ENCODE data around the gene SLC15A3. TPM values are rescaled to one million over a fixed set of nuclear protein-coding genes. Genes with fewer than 3 reads are reported as not detected.
"Not testable (repeated sequence)": the region's sequence is repeated elsewhere in the genome, so short reads cannot be mapped to it uniquely, and the experiment has no call there.

The SLC15A3 gene
- total RNA-seq, 1 donor from 2014 or later, result 3.5 TPM

DNA sequence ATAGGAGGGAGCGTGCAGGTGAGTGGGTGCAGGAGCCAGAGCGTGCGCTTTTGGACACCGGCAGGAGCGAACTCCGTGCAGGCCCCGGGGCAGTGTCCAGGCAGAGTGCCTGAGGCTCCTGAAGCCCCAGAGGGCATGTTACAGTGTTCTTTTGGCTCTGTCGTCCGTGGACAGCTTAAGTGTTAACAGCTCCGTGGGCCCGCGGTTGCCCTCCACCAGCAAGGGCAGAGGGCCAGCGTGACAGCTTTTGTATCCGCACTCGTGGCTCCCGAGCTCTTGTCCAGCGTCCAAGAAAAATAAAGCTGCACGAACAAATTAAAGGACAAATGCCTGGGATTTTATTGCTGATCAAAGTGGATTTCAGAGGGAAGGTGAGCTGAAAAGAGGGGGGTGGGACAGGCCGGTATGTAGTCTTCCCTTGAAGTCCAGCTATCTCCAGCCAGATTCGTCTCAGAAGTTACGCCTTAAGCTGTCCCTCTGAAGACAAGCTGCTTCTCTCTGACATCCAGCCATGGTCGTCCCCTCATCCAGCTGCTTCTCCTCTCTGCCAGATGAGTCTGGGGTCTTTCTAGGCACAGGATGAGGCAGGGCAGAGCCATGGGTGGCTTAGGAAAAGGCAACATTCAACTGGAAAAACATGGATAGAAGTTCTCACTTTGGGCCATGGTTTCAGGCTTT is 39.0 kb downstream of the SLC15A3 start:
- TF ChIP-seq, protein P1, sequence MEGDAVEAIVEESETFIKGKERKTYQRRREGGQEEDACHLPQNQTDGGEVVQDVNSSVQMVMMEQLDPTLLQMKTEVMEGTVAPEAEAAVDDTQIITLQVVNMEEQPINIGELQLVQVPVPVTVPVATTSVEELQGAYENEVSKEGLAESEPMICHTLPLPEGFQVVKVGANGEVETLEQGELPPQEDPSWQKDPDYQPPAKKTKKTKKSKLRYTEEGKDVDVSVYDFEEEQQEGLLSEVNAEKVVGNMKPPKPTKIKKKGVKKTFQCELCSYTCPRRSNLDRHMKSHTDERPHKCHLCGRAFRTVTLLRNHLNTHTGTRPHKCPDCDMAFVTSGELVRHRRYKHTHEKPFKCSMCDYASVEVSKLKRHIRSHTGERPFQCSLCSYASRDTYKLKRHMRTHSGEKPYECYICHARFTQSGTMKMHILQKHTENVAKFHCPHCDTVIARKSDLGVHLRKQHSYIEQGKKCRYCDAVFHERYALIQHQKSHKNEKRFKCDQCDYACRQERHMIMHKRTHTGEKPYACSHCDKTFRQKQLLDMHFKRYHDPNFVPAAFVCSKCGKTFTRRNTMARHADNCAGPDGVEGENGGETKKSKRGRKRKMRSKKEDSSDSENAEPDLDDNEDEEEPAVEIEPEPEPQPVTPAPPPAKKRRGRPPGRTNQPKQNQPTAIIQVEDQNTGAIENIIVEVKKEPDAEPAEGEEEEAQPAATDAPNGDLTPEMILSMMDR (conservative IDR thresholded peaks at IDR 0.05), result no peak

DNA sequence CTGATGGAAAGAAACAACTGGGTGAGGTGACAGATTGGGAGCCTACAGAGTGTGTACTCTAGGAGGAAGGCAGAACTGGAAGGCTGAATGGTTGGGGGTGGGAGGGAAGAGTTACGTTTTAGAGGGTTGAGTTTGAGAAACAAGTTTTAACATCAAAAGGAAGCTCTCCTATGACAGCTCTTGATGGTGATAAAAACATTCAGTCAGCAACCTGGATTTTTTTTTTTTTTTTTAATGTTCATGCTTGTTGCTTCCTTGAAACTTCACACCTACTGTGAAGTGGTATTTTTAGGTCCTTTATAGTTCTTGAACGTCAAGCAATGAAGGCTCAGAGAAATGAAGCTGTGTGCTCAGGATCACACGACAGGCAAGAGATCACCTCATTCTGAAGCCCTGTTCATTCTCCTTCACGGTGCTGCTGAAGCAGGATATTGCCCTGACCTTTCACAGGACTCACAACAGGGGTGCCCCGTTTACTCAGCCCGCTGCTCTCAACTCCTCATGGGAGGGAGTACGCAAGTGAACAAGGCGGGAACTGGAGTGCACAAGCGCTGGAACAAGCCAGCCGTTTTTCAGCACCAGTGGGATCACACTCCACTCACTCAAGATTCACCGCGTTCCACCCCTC is 39.6 kb downstream of the SLC15A3 start:
- peaks cover 34% of the 10 kb centered on the region for H3K4me1 Mint-ChIP-seq (ENCODE audit: unreplicated experiment)
- peaks cover 7% of the 10 kb centered on the region for H3K36me3 Mint-ChIP-seq
- H3K27me3 Mint-ChIP-seq, result peaks cover 33% of the 10 kb centered on the region
- H3K4me3 Mint-ChIP-seq, result peak overlapping the region; percentile 69
- DNase-seq (ENCODE audit: extremely low spot score, unreplicated experiment), result no peak
- TF ChIP-seq, protein P1 (conservative IDR thresholded peaks at IDR 0.05), result no peak
- peak overlapping the region; percentile 73 for H3K27ac Mint-ChIP-seq
- H3K9me3 Mint-ChIP-seq, result no peaks in the 10 kb centered on the region

More for the DNA sequence above, 39.0 kb downstream of the SLC15A3 start:
- no peak for DNase-seq (ENCODE audit: extremely low spot score, unreplicated experiment)
- H3K27me3 Mint-ChIP-seq, result peaks cover 28% of the 10 kb centered on the region
- peaks cover 36% of the 10 kb centered on the region for H3K4me1 Mint-ChIP-seq (ENCODE audit: unreplicated experiment)
- H3K27ac Mint-ChIP-seq, result peak overlapping the region; percentile 95
- peak overlapping the region; percentile 100 for H3K4me3 Mint-ChIP-seq
- H3K36me3 Mint-ChIP-seq, result peaks cover 7% of the 10 kb centered on the region
- no peaks in the 10 kb centered on the region for H3K9me3 Mint-ChIP-seq

DNA sequence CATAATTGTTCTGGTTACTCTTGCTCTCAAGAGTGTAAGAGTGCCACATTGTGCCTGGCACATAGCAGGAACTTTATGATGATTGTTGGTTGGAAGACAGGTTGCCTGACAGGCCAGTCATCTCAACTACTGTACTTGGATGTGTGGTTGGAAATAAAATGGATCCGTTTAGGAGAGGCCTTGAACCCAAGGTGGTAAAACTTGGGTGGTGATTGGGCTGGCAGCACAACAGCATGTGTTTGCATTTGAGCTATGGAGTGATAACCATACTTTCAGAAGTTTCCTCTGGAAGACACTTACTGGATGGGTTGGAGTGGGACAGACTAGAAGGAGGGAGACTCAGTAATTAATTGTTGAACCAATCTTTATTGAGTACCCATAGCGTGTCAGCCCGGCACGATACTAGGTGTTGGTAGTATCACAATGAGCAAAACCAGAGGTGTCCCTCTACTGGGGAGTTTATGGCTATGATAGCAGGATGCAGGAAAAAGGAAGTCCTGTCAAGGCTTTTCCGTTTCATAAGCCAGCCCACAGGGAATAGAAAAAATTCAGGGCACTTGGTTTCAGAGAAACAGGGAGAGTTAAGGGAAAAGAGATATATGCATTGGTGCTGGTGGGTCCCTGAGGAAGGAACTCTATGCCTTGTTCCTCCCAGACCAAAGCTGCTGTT is 41.1 kb downstream of the SLC15A3 start:
- TF ChIP-seq, protein P1 (conservative IDR thresholded peaks at IDR 0.05), result no peak
- Mint-ChIP-seq H3K4me3 (no peak overlapping the region), H3K9me3 (no peaks in the 10 kb centered on the region), H3K4me1 (ENCODE audit: unreplicated experiment) (peaks cover 30% of the 10 kb centered on the region), H3K36me3 (peaks cover 5% of the 10 kb centered on the region), H3K27ac (no peak overlapping the region), H3K27me3 (peaks cover 33% of the 10 kb centered on the region)
- DNase-seq (ENCODE audit: extremely low spot score, unreplicated experiment), result no peak

DNA sequence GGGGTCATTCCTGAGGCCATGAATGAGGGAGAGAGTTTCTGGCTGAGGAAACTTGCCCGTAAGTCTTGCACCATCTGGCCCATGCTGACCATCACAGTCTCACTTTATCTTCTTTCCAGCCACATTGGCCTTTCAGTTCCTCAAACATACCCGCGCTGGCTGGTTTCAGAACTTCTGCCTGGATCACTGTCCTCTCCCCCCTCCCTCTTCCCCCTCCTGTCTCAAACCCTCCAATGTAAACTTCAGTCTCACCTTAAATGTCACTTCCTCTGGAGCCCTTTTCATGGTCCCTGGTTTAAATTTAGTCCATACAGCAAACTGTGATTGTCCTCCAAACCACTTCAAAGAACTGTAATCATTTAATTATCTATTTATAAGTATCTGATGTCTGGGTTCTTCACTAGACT is 41.7 kb downstream of the SLC15A3 start:
- Mint-ChIP-seq H3K4me3 (no peak overlapping the region), H3K4me1 (ENCODE audit: unreplicated experiment) (peaks cover 29% of the 10 kb centered on the region), H3K27me3 (peaks cover 33% of the 10 kb centered on the region), H3K9me3 (no peaks in the 10 kb centered on the region), H3K27ac (no peak overlapping the region), H3K36me3 (peaks cover under 1% of the 10 kb centered on the region)
- TF ChIP-seq, protein P1 (conservative IDR thresholded peaks at IDR 0.05), result no peak
- no peak for DNase-seq (ENCODE audit: extremely low spot score, unreplicated experiment)

DNA sequence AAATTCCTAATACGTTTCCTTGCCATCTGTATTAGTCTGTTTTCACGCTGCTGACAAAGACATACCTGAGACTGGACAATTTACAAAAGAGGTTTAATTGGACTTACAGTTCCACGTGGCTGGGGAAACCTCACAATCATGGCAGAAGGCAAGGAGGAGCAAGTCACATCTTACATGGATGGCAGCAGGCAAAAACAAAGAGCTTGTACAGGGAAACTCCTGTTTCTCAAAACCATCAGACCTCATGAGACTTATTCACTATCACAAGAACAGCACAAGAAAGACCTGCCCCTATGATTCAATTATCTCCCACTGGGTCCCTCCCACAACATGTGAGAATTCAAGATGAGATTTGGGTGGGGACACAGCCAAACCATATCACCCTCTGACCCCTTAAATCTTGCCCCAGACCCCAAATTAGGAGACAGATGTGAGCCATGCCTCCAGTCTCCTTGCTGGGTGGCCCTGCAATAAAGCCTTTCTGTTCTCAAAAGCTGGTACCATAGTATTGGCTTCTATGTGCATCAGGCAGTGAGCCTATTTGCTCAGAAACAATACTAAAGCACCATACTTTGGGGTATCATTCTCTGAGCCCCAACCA is 42.2 kb downstream of the SLC15A3 start:
- H3K4me3 Mint-ChIP-seq; H3K36me3 Mint-ChIP-seq; DNase-seq (ENCODE audit: extremely low spot score, unreplicated experiment); H3K9me3 Mint-ChIP-seq; H3K27ac Mint-ChIP-seq: not testable (repeated sequence)
- Mint-ChIP-seq H3K27me3 (peaks cover 33% of the 10 kb centered on the region), H3K4me1 (ENCODE audit: unreplicated experiment) (peaks cover 32% of the 10 kb centered on the region)

Measured in type B pancreatic cell (in vitro differentiated cells).